ENCODE measurements around the gene TRIM40.

GRCh38 chr6:30160008-30160784, 24.3 kb downstream of the TRIM40 start:
- TF ChIP-seq ZNF225 (CRISPR knock-in tag; IDR thresholded peaks at IDR 0.05) (no peak), PBX3 (CRISPR knock-in tag; IDR thresholded peaks at IDR 0.05; ENCODE audit: borderline replicate concordance) (no peak), TCF7 (IDR thresholded peaks at IDR 0.05; ENCODE audit: low read depth) (no peak), JUN (CRISPR knock-in tag; IDR thresholded peaks at IDR 0.05) (no peak), POLR2A (IDR thresholded peaks at IDR 0.05; ENCODE audit: insufficient read depth in 1 of 2, low read depth in 2 of 2, low read length in 2 of 2) (no peak), SP140L (CRISPR knock-in tag; IDR thresholded peaks at IDR 0.05; ENCODE audit: borderline replicate concordance) (no peak)

All from HepG2 (cell line).